DND-41 (cell line): ENCODE results near the gene OTC.

ENCODE experiments used
- EZH2 ChIP-seq: IDR thresholded peaks from 3 replicates; pipeline ENCODE4 v1.6.1; 2012; ENCODE audit warnings: borderline replicate concordance, low read depth, mild to moderate bottlenecking, moderate library complexity, low read length, inconsistent platforms; ENCODE audit not compliant: severe bottlenecking
- TF ChIP-seq, protein P1 (sequence below): IDR thresholded peaks from 2 replicates; pipeline ENCODE4 v1.5.1; 2012; ENCODE audit warnings: borderline replicate concordance, low read length, moderate library complexity, mild to moderate bottlenecking; ENCODE audit not compliant: poor library complexity, severe bottlenecking; ENCODE audit errors: extremely low read depth

DNA sequence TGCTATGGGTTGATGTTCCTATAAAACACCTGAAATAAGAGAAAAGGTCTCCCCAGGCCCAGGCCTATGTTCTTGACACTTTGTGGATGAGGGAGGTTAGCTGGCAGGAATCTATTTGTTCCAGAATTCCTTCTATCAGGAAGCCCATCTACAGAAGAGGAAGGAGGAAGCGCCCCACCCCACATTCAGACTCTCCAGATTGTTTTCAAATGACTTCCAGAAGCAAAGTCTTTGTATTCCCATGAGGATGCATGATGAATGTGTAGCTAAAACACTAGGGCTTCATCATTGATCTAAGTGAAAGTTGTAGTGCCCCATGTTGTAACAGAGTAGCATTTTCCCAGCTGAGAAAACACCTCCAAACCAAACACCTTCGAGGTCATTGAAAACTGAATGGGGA lies 16.4 kb downstream of the OTC start:
- TF ChIP-seq, protein P1, sequence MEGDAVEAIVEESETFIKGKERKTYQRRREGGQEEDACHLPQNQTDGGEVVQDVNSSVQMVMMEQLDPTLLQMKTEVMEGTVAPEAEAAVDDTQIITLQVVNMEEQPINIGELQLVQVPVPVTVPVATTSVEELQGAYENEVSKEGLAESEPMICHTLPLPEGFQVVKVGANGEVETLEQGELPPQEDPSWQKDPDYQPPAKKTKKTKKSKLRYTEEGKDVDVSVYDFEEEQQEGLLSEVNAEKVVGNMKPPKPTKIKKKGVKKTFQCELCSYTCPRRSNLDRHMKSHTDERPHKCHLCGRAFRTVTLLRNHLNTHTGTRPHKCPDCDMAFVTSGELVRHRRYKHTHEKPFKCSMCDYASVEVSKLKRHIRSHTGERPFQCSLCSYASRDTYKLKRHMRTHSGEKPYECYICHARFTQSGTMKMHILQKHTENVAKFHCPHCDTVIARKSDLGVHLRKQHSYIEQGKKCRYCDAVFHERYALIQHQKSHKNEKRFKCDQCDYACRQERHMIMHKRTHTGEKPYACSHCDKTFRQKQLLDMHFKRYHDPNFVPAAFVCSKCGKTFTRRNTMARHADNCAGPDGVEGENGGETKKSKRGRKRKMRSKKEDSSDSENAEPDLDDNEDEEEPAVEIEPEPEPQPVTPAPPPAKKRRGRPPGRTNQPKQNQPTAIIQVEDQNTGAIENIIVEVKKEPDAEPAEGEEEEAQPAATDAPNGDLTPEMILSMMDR, result no peak
- no peak for TF ChIP-seq EZH2
